ENCODE results near the gene LAMA3.

Gene LAMA3

DNA sequence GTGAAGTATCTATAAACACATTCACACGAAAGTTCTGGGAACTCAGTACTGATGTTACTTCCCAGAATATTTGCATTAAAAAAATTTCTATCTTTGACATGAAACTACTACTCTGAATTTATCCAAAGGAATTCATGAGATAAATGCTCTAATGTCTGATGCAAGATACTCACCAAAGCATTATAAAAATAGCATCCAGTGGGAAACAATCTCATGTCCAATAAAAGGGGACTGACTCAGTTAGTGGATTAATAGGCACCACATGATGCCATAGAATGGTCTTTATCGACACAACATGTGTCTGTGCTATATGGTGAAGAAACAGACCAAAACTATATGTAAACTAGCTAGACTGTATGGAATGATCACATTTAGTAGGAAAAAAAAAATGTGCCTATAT is 33.9 kb downstream of the LAMA3 start:
- TF ChIP-seq ZNF621 (tag by site-specific recombination; IDR thresholded peaks at IDR 0.05) (no peak), ZBTB20 (tag by site-specific recombination; IDR thresholded peaks at IDR 0.05) (no peak), ZNF585B (tag by site-specific recombination; IDR thresholded peaks at IDR 0.05) (no peak), MZF1 (tag by site-specific recombination; IDR thresholded peaks at IDR 0.05; ENCODE audit: borderline replicate concordance) (peak; percentile 92; the same call in 1 of the 2 replicates), KLF8 (tag by site-specific recombination; IDR thresholded peaks at IDR 0.05) (no peak)
- POLR2A ChIA-PET = no interaction called here
- no peak overlapping the region for H3K4me3 ChIP-seq (ENCODE audit: low read depth, low read length)
- H3K4me1 ChIP-seq (ENCODE audit: control insufficient read depth, insufficient read depth, low read length) = peaks cover 11% of the 10 kb centered on the region
- H3K9me3 ChIP-seq (ENCODE audit: control insufficient read depth, insufficient read depth, low read depth, low read length) = no peaks in the 10 kb centered on the region
- no peaks in the 10 kb centered on the region; a peak in 1 of 3 replicates for H3K36me3 ChIP-seq (ENCODE audit: control insufficient read depth in 2 of 2, insufficient read depth in 1 of 2, low read length in 2 of 2)
- no peak overlapping the region for H3K27ac ChIP-seq (ENCODE audit: extremely low read depth, low read depth, low read length)
- CTCF ChIA-PET = interaction anchor here (1.1 to 1.2 kb wide), 2 partner anchors 12 to 20 kb away, joined by 4 to 5 read pairs; no protein-coding TSS in a partner anchor

DNA sequence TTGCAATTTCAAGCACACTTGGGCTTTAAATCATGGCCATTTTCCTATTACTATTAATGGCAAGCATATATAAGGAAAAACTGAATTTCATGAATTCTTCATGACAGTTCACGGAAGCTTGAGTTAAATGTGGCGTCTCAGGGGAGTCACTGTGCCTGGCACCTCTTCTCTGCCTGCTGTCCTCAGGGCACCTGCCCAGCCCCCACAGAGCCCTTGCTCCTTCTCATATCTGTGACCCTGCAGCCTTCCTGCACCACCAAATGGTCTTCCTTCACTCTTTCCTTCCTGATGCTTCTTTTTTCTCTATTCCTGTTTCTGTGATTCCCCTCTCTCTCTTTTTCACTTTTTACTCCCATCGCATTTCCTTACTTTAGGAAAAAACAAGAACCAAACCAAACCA is 35.4 kb downstream of the LAMA3 start:
- no peak overlapping the region for H3K27ac ChIP-seq (ENCODE audit: extremely low read depth, low read depth, low read length)
- ChIA-PET POLR2A (no interaction called here), CTCF (interaction anchor here (0.7 to 1.2 kb wide), 2 partner anchors 22 to 178 kb away, joined by 4 to 5 read pairs; no protein-coding TSS in a partner anchor)
- TF ChIP-seq KLF10 (tag by site-specific recombination; IDR thresholded peaks at IDR 0.05) (no peak), PRDM1 (tag by site-specific recombination; IDR thresholded peaks at IDR 0.05) (peak; percentile 40; the same call in 1 of the 2 replicates)
- H3K9me3 ChIP-seq (ENCODE audit: control insufficient read depth, insufficient read depth, low read depth, low read length) = no peaks in the 10 kb centered on the region
- no peak overlapping the region for H3K4me3 ChIP-seq (ENCODE audit: low read depth, low read length)
- H3K36me3 ChIP-seq (ENCODE audit: control insufficient read depth in 2 of 2, insufficient read depth in 1 of 2, low read length in 2 of 2) = no peaks in the 10 kb centered on the region; a peak in 1 of 3 replicates
- H3K4me1 ChIP-seq (ENCODE audit: control insufficient read depth, insufficient read depth, low read length) = peaks cover 11% of the 10 kb centered on the region

DNA sequence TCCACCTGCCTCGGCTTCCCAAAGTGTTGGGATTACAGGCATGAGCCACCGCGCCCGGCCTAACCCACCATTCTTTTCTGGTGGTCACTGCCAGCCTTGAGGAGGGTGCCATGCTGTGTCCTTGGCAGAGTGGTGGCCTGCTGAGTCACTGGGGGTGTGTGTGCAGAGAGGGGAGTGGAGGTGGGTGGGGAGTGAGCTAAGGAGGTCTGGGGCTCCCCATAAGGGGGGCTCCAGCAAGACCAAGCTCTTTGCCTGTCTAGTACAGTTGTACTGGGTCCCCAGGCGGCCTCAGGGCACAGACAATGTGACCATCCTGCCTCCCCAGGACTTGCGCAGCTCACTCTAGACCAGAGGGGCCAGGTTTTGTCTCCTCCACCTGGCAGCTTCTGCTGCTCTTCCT is 36.1 kb downstream of the LAMA3 start:
- no peaks in the 10 kb centered on the region; a peak in 1 of 3 replicates for H3K36me3 ChIP-seq (ENCODE audit: control insufficient read depth in 2 of 2, insufficient read depth in 1 of 2, low read length in 2 of 2)
- H3K4me1 ChIP-seq (ENCODE audit: control insufficient read depth, insufficient read depth, low read length) = peaks cover 11% of the 10 kb centered on the region
- POLR2A ChIA-PET = no interaction called here
- no peak overlapping the region for H3K27ac ChIP-seq (ENCODE audit: extremely low read depth, low read depth, low read length)
- CTCF ChIA-PET = interaction anchor here (0.7 kb wide), 1 partner anchor 178 kb away, joined by 4 read pairs; no protein-coding TSS in a partner anchor
- no peak overlapping the region for H3K4me3 ChIP-seq (ENCODE audit: low read depth, low read length)
- H3K9me3 ChIP-seq (ENCODE audit: control insufficient read depth, insufficient read depth, low read depth, low read length) = no peaks in the 10 kb centered on the region
- TF ChIP-seq BCL11A (tag by site-specific recombination; IDR thresholded peaks at IDR 0.05; ENCODE audit: low read depth) = no peak
- TF ChIP-seq ZNF837 (tag by site-specific recombination; IDR thresholded peaks at IDR 0.05) = no peak

DNA sequence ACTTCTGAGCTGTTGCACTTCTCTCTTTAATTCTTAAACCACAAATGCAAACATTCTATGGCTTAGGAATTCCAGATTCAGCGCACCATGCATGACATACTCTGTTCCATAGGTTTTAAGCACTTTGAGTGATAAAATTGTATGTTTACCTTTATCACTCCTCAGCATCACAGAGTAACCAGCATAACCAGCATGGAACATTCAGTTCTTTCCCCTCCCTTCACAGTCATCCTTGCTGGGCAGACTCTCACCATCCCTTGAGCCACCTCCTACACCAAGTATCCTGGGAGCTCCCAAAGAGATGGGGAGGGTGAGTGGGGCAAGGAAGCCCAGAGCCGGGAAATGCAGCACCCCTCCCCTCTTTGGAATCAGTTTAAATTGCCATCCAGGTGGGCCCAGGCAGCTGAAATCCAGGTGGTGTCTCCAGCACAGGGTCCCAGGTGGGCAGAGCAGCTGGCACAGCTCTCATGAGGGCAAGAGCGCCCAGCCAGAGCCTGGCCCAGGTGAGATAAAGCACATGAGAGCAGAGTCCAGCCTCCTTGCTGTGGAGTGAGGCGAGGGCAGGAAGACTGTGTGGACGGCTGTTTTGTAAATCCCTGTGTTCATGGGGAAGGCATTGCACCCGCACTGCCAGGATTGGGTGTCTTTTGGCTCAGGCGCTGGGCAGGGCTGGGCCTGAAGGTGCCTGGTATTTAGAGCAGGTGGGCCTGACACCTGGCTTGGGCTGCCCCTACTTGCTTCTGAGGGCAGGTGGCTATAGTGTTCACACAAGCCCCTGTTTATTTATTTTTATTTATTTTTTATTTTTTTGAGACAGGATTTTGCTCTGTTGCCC is 36.8 kb downstream of the LAMA3 start:
- ChIA-PET POLR2A (interaction anchor here (0.9 kb wide), 1 partner anchor 8 kb away, joined by 3 read pairs; no protein-coding TSS in a partner anchor), CTCF (interaction anchor here (0.6 to 1.0 kb wide), 3 partner anchors 16 to 105 kb away, joined by 3 to 5 read pairs (median 3); no protein-coding TSS in a partner anchor)
- Histone ChIP-seq H3K4me1 (ENCODE audit: control insufficient read depth, insufficient read depth, low read length) (peaks cover 11% of the 10 kb centered on the region), H3K36me3 (ENCODE audit: control insufficient read depth in 2 of 2, insufficient read depth in 1 of 2, low read length in 2 of 2) (no peaks in the 10 kb centered on the region; a peak in 2 of 3 replicates), H3K4me3 (ENCODE audit: low read depth, low read length) (no peak overlapping the region), H3K9me3 (ENCODE audit: control insufficient read depth, insufficient read depth, low read depth, low read length) (no peaks in the 10 kb centered on the region), H3K27ac (ENCODE audit: extremely low read depth, low read depth, low read length) (no peak overlapping the region)
- TF ChIP-seq ZNF121 (tag by site-specific recombination; IDR thresholded peaks at IDR 0.05) (no peak), ZNF670 (tag by site-specific recombination; IDR thresholded peaks at IDR 0.05; ENCODE audit: low read depth) (no peak), HOXC10 (CRISPR knock-in tag; IDR thresholded peaks at IDR 0.05) (no peak), ZNF10 (tag by site-specific recombination; IDR thresholded peaks at IDR 0.05) (no peak), ZNF423 (tag by site-specific recombination; IDR thresholded peaks at IDR 0.05) (no peak)
- TF ChIP-seq, protein P1, sequence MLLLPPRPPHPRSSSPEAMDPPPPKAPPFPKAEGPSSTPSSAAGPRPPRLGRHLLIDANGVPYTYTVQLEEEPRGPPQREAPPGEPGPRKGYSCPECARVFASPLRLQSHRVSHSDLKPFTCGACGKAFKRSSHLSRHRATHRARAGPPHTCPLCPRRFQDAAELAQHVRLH (tag by site-specific recombination; IDR thresholded peaks at IDR 0.05) = no peak
- TF ChIP-seq, protein P2, sequence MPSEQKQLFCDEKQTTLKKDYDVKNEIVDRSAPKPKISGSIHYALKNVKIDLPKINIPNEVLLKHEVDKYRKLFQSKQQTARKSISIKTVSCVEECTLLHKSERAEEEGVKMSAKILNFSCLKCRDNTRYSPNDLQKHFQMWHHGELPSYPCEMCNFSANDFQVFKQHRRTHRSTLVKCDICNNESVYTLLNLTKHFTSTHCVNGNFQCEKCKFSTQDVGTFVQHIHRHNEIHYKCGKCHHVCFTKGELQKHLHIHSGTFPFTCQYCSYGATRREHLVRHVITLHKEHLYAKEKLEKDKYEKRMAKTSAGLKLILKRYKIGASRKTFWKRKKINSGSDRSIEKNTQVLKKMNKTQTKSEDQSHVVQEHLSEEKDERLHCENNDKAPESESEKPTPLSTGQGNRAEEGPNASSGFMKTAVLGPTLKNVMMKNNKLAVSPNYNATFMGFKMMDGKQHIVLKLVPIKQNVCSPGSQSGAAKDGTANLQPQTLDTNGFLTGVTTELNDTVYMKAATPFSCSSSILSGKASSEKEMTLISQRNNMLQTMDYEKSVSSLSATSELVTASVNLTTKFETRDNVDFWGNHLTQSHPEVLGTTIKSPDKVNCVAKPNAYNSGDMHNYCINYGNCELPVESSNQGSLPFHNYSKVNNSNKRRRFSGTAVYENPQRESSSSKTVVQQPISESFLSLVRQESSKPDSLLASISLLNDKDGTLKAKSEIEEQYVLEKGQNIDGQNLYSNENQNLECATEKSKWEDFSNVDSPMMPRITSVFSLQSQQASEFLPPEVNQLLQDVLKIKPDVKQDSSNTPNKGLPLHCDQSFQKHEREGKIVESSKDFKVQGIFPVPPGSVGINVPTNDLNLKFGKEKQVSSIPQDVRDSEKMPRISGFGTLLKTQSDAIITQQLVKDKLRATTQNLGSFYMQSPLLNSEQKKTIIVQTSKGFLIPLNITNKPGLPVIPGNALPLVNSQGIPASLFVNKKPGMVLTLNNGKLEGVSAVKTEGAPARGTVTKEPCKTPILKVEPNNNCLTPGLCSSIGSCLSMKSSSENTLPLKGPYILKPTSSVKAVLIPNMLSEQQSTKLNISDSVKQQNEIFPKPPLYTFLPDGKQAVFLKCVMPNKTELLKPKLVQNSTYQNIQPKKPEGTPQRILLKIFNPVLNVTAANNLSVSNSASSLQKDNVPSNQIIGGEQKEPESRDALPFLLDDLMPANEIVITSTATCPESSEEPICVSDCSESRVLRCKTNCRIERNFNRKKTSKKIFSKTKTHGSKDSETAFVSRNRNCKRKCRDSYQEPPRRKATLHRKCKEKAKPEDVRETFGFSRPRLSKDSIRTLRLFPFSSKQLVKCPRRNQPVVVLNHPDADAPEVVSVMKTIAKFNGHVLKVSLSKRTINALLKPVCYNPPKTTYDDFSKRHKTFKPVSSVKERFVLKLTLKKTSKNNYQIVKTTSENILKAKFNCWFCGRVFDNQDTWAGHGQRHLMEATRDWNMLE (tag by site-specific recombination; conservative IDR thresholded peaks at IDR 0.05; ENCODE audit: low read depth) = no peak
